Uterus (tissue), 2 donors: ENCODE data around the gene NAGLU.

ENCODE experiments used
- CTCF ChIP-seq, 4 experiments: fragments of 200-600 bp in 2 of 4; fragments of 450-650 bp in 2 of 4; sonication (generic) in 2 of 4; IDR thresholded peaks; one replicate each; pipeline ENCODE4 v1.5.1; 2016 to 2019; ENCODE audit warnings: antibody characterized with exemption in 4 of 4, mild to moderate bottlenecking in 2 of 4, moderate library complexity in 1 of 4
- POLR2A ChIP-seq, 2 donors: fragments of 450-650 bp; IDR thresholded peaks; one replicate each; pipeline ENCODE4 v1.6.1; 2016; ENCODE audit warnings: antibody characterized with exemption in 2 of 2, mild to moderate bottlenecking in 1 of 2, moderate library complexity in 1 of 2

DNA sequence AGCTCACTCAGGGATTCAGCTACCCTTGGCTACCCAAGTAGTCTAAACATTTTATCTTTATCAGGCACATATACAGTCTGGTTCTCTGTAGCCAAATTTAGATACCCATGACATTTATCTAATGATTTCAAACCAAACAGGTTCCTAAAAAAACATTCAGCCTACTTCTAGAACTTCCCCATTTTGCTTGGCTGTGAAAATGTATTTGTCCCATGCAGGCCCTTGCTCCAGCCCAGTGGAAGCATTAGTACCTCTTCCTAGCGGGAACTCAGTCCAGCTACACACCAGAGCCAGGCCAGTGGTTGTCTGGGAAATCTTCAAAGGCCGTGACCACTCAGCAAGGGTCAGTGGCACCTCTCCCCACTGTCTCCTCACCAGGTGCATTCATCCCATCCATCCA lies 26.2 kb upstream of the NAGLU start:
- TF ChIP-seq CTCF (IDR thresholded peaks at IDR 0.05) = no peak
- TF ChIP-seq POLR2A (IDR thresholded peaks at IDR 0.05) = no peak
